Kidney glomerular epithelial cell (primary cell): Measurements from ENCODE around the gene SLC15A2.
A peak's percentile ranks its signal among the peaks of the same experiment; 100 is the strongest.
"Not testable (repeated sequence)": the region's sequence is repeated elsewhere in the genome, so short reads cannot be mapped to it uniquely, and the experiment has no call there.

Experiments
- DNase-seq: peaks from one replicate; lab custom pipeline; 2025; lab: John Stamatoyannopoulos, UW

The SLC15A2 gene

DNA sequence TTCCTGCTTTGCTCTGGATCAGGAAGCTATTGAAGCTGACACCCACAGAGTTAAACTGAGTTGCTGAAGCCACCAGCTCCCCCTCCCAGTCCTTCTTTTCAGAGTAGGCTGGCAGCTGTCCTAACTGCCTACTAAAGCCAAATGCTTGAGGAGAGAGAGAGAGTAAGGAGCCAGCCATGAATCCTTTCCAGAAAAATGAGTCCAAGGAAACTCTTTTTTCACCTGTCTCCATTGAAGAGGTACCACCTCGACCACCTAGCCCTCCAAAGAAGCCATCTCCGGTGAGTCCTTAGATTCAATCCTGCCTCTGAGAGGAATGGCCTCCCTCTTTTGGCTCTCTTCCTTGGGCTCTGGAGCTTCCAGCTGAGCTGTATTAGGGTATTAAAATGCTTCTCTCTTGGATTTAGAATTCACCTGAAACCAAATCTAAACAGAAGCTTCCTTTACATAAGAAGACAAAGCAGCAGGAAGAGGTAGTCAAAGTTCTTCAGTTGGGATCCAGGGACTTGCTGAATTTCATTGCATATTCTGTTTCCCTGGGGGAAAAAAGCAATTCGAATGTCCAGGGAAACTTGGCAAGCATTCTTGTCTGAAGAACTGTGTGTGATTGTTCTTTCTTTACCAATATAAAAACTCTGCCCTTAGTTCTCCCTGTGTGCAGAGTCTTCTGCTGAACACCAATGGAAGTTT is at the start of gene SLC15A2:
TSS of gene SLC15A2 (plus strand) at position 101 of the 690 bp plus-strand sequence. CDS start at position 177, 76 bp downstream.
- DNase-seq: no peak

- no peak for DNase-seq
Measured at GRCh38 chr3:121844892-121845291, 49.3 kb upstream of the SLC15A2 start.

- DNase-seq: no peak
Measured at GRCh38 chr3:121852256-121852655, 41.9 kb upstream of the SLC15A2 start.

GRCh38 chr3:121855555-121855954 is 38.6 kb upstream of the SLC15A2 start:
- no peak for DNase-seq

DNA sequence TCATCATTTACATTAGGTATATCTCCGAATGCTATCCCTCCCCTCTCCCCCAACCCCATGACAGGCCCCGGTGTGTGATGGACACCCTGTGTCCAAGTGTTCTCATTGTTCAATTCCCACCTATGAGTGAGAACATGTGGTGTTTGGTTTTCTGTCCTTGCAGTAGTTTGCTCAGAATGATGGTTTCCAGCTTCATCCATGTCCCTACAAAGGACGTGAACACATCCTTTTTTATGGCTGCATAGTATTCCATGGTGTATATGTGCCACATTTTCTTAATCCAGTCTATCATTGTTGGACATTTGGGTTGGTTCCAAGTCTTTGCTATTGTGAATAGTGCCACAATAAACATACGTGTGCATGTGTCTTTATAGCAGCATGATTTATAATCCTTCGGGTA is 36.4 kb upstream of the SLC15A2 start:
- not testable (repeated sequence) for DNase-seq

- not testable (repeated sequence) for DNase-seq
Measured at GRCh38 chr3:121863247-121863646, 31.0 kb upstream of the SLC15A2 start.

GRCh38 chr3:121863801-121864200 is 30.4 kb upstream of the SLC15A2 start:
- no peak for DNase-seq

DNA sequence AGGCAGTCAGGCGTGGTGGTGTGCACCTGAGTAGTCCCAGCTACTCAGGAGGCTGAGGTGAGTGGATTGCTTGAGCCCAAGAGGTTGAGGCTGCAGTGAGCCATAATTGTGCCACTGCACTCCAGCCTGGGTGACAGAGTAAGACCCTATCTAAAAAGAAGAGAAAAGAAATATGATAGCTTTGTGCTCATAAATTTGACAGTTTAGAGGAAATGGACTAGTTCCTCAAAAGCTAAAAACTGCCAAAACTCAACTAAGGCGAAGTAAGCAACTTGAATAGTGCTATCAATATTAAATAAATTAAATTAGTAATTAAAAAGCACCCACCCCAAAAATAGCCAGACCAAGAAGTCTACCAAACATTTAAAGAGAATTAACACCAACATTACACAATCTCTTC is 24.5 kb upstream of the SLC15A2 start:
- no peak for DNase-seq

- DNase-seq: no peak
Measured at GRCh38 chr3:121870717-121871116, 23.5 kb upstream of the SLC15A2 start.

GRCh38 chr3:121871430-121871829 is 22.8 kb upstream of the SLC15A2 start:
- no peak for DNase-seq

- no peak for DNase-seq
Measured at GRCh38 chr3:121878411-121878810, 15.8 kb upstream of the SLC15A2 start.

- peak; percentile 27 for DNase-seq
Measured at GRCh38 chr3:121883507-121883906, 10.7 kb upstream of the SLC15A2 start.

DNA sequence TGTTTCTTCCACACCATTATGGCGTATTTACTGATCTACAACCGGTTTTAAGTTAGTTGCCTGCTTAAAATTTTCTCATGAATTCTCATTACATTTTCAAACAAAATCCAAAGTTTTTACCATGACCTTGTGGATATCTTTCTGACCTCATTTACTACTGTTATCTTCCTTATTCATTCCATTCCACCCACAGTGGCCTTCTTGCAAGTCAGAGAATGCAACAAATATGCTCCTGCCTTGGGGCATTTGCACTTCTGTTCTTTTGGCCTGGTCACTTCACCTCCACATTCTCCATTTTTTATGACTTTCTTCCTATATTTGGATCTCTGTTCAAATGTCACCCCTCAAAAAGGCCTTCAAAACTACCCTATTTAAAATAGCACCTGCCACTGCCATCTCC is 8.8 kb upstream of the SLC15A2 start:
- no peak for DNase-seq

- no peak for DNase-seq
Measured at GRCh38 chr3:121895121-121895520, 920 bp downstream of the SLC15A2 start.

DNA sequence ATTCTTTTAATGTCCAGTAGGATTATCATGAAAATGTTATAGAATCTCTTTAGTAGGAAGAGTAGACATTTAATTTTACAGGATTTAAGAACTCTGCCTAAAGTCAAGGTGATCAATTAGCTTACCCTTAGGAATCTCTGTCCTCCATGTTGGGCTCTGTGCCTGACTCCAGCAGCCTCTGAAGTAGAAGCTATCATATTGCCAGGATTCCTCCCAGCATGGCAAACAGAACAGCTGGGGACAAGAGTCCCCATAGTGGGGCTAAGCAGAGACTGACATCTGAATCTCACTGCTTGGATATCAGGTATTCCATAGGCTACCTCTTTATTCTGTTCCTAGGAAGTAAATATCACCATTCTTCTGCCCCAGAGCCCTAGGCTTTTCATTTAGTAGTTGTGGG is 1.5 kb downstream of the SLC15A2 start:
- no peak for DNase-seq

DNA sequence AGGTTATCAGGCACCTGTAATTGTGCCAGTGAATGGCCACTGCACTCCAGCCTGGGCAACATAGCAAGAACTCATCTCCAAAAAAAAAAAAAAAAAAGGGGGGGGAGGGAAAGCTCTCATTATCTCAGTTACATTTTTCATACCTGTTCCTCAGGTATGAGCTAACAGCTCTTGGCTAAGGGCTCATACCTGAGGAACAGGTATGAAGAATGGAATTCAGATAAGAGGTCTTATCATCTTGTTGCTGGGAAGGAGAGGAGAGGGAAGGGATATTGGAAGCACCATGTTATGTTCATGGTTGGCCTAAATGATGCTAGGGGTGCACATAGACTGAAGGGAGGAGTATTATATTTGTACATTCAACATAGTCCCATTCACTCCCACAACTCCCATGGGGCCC is 2.6 kb downstream of the SLC15A2 start:
- DNase-seq: no peak

DNA sequence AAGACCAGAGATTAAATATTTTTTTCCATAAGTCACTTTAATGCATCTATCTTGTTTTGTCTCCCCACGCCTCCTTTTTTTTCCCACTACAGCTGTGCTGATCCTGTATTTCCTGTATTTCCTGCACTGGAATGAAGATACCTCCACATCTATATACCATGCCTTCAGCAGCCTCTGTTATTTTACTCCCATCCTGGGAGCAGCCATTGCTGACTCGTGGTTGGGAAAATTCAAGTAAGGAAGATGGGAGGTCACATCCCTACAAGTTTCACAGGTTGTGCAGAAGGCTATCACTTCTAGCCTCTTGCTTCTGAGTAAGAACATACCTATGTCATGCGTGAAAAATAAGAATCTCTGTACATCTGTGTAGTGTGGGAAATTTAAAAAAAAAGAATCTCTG is 3.1 kb downstream of the SLC15A2 start:
- DNase-seq: no peak

DNA sequence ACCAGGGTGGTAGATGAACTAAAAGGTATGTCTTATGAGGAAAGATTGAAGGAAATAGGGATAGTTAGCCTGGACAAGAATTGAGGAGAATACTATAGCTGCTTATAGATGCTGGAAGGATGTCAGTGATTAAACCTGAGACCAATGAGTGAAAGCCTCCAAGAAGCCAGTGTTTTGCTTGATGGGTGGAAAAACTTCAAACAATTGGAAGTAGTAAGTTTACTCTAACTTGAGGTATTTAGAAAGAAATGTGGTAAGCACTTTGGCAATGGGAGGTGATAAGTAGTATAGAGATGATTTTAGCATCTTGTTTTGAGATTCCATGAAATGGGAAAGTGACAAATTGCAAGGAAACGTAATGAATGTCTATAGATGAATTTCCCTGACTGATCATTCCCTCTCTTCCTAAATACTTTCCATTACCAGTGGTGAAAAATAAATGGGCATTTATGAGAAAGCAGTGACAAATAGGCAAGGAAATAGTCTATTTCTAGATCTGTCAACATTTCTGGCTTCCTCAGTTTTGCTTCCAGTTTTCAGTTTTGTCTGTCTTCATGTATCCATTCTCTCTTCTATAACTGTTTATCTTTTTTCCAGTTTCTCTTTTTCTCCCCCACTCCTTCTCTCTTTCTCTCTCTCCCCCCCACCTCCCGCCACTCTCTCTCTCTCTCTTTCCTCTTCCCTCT is 19.2 kb downstream of the SLC15A2 start:
- no peak for DNase-seq

DNA sequence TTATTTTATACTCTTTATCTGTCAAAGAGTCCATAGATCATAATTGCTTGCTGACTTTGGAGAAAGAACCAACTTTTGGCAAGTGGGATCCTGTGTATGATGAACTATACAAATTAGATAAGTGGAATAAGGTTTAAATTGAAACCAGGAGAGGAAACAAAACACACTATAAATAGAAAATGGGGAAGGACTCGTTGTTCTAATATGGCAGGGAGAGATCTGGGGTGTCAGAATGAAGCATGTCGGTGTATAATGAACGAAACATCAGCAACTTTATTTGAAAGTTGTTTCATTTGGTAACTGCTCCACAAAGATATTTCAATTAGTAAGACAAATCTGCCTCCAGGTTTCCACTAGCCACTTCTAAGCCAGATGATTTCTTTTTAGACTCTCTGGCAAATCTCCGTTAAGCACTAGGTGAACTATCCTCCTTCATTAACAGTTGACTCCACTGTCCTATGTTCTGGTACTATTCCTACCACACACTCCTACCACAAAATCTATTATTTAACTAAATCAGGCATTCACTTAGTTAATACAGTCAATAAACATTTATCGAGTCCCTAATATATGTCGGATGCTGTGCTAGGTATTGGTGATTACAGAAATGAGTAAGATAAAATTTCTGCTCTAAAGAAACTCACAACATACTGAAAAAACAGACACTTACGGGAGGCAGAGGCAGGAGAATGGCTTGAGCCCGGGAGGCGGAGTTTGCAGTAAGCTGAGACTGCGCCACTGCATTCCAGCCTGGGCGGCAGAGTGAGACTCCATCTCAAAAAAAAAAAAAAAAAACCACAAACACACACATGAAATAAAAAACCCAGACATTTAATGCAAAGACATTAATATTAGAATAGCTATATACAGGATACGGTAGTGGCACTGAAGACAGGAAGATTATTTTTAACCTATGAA is 20.1 kb downstream of the SLC15A2 start:
- no peak for DNase-seq

DNA sequence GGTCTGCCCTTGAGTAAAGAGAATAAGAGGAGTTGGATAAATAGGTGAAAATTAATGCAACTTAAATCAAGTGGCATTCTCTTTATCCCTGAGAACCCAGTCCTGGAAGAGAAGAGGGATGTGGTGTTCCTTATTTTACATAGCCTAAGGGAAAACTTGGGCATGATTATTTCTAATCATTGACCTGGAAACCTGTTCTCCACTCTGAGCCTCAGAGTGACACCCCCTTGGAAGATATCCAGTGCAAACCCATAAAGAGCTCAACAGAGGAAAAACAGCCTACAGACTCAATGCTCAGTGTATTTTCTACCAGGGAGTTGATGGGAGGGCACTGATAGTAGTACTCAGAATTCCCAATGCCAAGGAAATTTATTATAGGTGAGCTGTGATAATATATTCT is 22.0 kb downstream of the SLC15A2 start:
- no peak for DNase-seq

- no peak for DNase-seq
Measured at GRCh38 chr3:121918779-121919483, 24.7 kb downstream of the SLC15A2 start.

DNA sequence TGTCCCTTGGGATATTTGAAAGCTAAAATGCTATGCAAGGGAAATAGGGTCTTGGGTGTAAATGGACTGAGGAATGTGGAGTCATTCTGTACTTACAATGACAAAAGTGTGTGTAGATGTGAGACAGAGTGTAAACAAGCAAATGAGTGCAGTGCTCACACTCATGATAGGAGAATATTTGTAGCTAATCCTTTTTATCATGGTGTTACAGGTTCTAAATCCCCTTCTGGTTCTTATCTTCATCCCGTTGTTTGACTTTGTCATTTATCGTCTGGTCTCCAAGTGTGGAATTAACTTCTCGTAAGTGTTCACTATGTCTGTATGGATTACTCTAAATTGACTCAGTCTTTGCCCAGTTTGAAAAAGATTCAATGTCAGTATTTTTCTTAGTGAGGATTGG is 30.5 kb downstream of the SLC15A2 start:
- DNase-seq: no peak
